Suprapubic skin (tissue), 4 donors: ENCODE data around the gene ZFYVE28. TPM values are rescaled to one million over a fixed set of nuclear protein-coding genes. Genes with fewer than 3 reads are reported as not detected.

Experiments used
- DNase-seq, 2 donors: peaks; one replicate each; pipeline ENCODE4 v3.0.0-alpha.2; 2019; ENCODE audit warnings: low spot score in 2 of 2
- H3K27ac ChIP-seq: fragments of 200-600 bp; sonication (generic); one replicate; pipeline ENCODE4 v1.5.1; 2019
- H3K27me3 ChIP-seq: fragments of 200-600 bp; sonication (generic); one replicate; pipeline ENCODE4 v1.5.1; 2019
- H3K36me3 ChIP-seq: fragments of 200-600 bp; sonication (generic); one replicate; pipeline ENCODE4 v1.5.1; 2019
- H3K4me1 ChIP-seq: fragments of 200-600 bp; sonication (generic); one replicate; pipeline ENCODE4 v1.5.1; 2019
- H3K4me3 ChIP-seq: fragments of 200-600 bp; sonication (generic); one replicate; pipeline ENCODE4 v1.5.1; 2019; ENCODE audit warnings: mild to moderate bottlenecking
- H3K9me3 ChIP-seq: fragments of 200-600 bp; sonication (generic); one replicate; pipeline ENCODE4 v1.5.1; 2019
- CTCF ChIP-seq, 2 donors: fragments of 200-600 bp in 1 of 2; fragments of 450-650 bp in 1 of 2; sonication (generic) in 1 of 2; IDR thresholded peaks; one replicate each; pipeline ENCODE4 v1.5.1; 2016 to 2019; ENCODE audit warnings: antibody characterized with exemption in 2 of 2, mild to moderate bottlenecking in 1 of 2, moderate library complexity in 1 of 2
- EP300 ChIP-seq: sonication (generic); formaldehyde crosslinking; IDR thresholded peaks from one replicate; pipeline ENCODE4 v1.6.1; 2017; ENCODE audit warnings: antibody characterized with exemption
- POLR2A ChIP-seq, 2 donors: fragments of 450-650 bp; IDR thresholded peaks; one replicate each; pipeline ENCODE4 v1.6.1; 2017; ENCODE audit warnings: antibody characterized with exemption in 2 of 2, mild to moderate bottlenecking in 2 of 2, moderate library complexity in 2 of 2
- POLR2AphosphoS5 ChIP-seq, 3 donors: sonication (generic); formaldehyde crosslinking; IDR thresholded peaks; one replicate each; pipeline ENCODE4 v1.6.1; 2017; ENCODE audit warnings: antibody characterized with exemption in 3 of 3
- WGBS: methylation state at CpG from one replicate; pipeline ENCODE4 v1.1.5; 2018; 5-methylcytosine and 5-hydroxymethylcytosine counted together
- total RNA-seq, 4 donors: library from RNA; depleted of rRNA; stranded (reverse); fragments of >200 nt; gene quantifications; one replicate each; pipeline ENCODE4 v1.1.0, GENCODE V29; 2016

The ZFYVE28 gene
- total RNA-seq, 4 donors from 2014 or later, result 7.6 to 21.3 (median 9.9) TPM

DNA sequence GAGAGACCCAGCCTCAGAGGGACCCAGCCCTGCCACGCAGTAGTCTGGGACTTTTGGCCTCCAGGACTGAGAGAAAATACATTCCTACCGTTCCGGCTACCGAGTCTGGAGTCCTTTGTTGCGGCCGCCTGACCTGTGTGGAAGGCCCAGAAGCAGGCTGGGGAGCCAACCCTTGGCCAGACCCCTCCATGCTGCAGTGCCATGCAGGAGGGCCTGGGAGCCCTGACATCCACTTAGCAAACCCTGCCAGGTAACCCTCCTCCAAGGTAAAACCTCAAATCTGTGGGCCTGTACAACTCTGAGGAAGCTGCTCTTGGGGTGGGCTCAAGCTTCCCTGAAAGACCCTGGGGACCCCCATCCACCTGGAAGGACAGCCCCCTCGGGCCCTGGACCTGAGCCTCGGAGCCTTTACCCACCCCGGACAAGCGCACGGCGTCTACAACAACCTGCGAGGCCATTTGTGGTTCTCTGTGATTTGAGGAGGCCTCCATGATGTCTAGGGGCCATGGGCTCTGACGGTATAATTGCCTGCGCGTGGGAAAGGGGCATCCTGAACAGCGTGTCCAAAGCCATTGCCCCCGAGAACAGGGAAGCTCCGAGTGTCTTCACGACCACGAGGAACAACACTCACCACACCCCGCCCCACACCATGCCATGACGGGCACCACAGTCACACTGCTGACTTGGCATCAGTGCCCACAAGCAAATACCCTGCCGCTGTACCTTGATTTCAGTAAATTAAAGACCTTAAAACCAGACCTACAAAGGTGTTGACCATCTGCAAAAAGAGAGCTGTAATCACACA, 58.7 kb downstream of the ZFYVE28 start:
- no peak for TF ChIP-seq POLR2A (IDR thresholded peaks at IDR 0.05)
- TF ChIP-seq EP300, result no peak
- TF ChIP-seq CTCF (IDR thresholded peaks at IDR 0.05), result no peak
- TF ChIP-seq POLR2AphosphoS5 (IDR thresholded peaks at IDR 0.05), result no peak
- H3K27ac ChIP-seq, result no peak overlapping the region
- WGBS, result 90% methylated on average over 13 of the region's 24 CpGs
- peaks cover 24% of the 10 kb centered on the region for H3K4me1 ChIP-seq
- no peak overlapping the region for H3K4me3 ChIP-seq
- H3K27me3 ChIP-seq, result no peaks in the 10 kb centered on the region
- H3K9me3 ChIP-seq, result no peaks in the 10 kb centered on the region
- no peaks in the 10 kb centered on the region for H3K36me3 ChIP-seq
- peak in 1 of 2 donors; percentile 50 for DNase-seq

GRCh38 chr4:2357821-2358745, 60.4 kb downstream of the ZFYVE28 start:
- TF ChIP-seq EP300, result no peak
- TF ChIP-seq CTCF (IDR thresholded peaks at IDR 0.05), result no peak
- no peak for TF ChIP-seq POLR2A (IDR thresholded peaks at IDR 0.05)
- TF ChIP-seq POLR2AphosphoS5 (IDR thresholded peaks at IDR 0.05), result no peak
- no peak overlapping the region for H3K27ac ChIP-seq
- no peaks in the 10 kb centered on the region for H3K36me3 ChIP-seq
- WGBS, result 80% methylated on average over 19 of the region's 21 CpGs
- no peaks in the 10 kb centered on the region for H3K27me3 ChIP-seq
- peak in 1 of 2 donors; percentile 46 for DNase-seq
- H3K9me3 ChIP-seq, result no peaks in the 10 kb centered on the region
- no peak overlapping the region for H3K4me3 ChIP-seq
- peaks cover 8% of the 10 kb centered on the region for H3K4me1 ChIP-seq

DNA sequence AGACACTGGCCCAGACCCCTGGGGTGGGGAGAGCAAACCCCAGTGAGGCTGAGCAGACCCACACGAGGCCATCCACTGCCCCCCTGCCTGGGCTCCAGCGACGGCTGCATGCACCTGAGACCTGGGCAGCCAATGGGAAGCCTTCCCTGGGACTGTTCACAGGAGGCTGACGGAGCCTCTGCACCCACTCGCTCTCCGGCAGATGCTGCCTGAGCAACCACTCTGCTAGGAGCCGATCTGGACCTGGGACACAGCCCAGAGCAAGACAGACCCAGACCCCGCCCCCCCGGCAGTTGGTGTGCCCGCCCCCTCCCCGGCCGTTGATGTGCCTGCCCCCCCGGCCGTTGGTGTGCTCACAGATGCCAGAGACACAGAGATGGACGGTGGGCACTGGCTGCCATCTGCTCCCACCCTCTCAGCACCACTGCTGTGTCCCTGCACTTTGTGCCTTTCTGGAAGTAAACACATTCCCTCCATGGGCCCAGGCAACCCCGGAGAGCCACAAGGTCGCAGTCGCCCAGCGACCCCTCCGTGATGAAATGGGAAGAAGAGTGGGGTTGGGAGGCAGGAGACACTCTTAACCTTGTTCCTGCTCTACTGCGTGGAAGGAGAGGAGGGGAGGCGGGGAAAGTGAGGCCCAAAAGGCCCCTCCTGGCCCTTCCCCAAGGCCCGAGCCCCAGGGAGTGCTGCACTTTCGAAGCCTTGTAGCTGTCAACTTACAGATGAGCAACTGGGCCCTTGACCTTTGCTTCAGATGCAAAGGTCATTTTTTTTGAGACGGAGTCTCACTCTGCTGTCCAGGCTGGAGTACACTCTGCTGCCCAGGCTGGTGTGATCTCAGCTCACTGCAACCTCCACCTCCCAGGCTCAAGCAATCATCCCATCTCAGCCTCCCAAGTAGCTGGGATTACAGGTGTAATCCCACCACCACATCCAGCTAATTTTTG, 62.0 kb downstream of the ZFYVE28 start:
- Histone ChIP-seq H3K4me3 (no peak overlapping the region), H3K27me3 (no peaks in the 10 kb centered on the region), H3K4me1 (no peaks in the 10 kb centered on the region), H3K27ac (no peak overlapping the region), H3K36me3 (no peaks in the 10 kb centered on the region), H3K9me3 (no peaks in the 10 kb centered on the region)
- DNase-seq, result peak; percentile 35 to 64
- TF ChIP-seq POLR2A (IDR thresholded peaks at IDR 0.05), result no peak
- TF ChIP-seq POLR2AphosphoS5 (IDR thresholded peaks at IDR 0.05), result no peak
- no peak for TF ChIP-seq CTCF (IDR thresholded peaks at IDR 0.05)
- no peak for TF ChIP-seq EP300
- WGBS, result 78% methylated on average over 14 of the region's 25 CpGs

- Histone ChIP-seq H3K4me3 (no peak overlapping the region), H3K36me3 (no peaks in the 10 kb centered on the region), H3K4me1 (no peaks in the 10 kb centered on the region), H3K9me3 (no peaks in the 10 kb centered on the region), H3K27me3 (no peaks in the 10 kb centered on the region), H3K27ac (no peak overlapping the region)
- DNase-seq, result peak in 1 of 2 donors; percentile 45
- WGBS, result 91% methylated on average over 9 of the region's 9 CpGs
- no peak for TF ChIP-seq CTCF (IDR thresholded peaks at IDR 0.05)
- TF ChIP-seq POLR2AphosphoS5 (IDR thresholded peaks at IDR 0.05), result no peak
- no peak for TF ChIP-seq POLR2A (IDR thresholded peaks at IDR 0.05)
- TF ChIP-seq EP300, result no peak
These were observed 63.7 kb downstream of the ZFYVE28 start for GRCh38 chr4:2354760-2355159.
